ENCODE data around the gene ZNF101. TPM values are rescaled to one million over a fixed set of nuclear protein-coding genes. Genes with fewer than 3 reads are reported as not detected.

The ZNF101 gene
- total RNA-seq, 4 donors from 2014 or later, result 3.0 to 9.1 (median 6.3) TPM

DNA sequence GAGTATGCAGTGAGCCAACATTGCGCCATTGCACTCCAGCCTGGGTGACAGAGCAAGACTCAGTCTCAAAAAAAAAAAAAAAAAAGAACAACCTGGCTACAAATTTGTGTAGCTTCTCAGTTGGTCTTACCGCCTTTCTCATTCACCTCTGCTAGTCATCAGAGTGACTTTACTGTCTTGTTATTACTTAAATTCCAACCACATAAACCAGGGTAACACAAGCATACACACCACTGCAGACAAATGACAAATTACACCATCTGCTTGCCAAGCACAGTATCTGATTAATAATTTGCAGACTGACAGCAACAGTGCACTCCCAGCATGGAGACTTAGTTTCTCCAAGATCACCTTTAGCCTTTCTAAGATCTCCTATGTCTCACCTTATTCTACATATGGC, 53.3 kb downstream of the ZNF101 start:
- ATAC-seq (ENCODE audit: low FRiP score), result no peak
- TF ChIP-seq, protein P1, sequence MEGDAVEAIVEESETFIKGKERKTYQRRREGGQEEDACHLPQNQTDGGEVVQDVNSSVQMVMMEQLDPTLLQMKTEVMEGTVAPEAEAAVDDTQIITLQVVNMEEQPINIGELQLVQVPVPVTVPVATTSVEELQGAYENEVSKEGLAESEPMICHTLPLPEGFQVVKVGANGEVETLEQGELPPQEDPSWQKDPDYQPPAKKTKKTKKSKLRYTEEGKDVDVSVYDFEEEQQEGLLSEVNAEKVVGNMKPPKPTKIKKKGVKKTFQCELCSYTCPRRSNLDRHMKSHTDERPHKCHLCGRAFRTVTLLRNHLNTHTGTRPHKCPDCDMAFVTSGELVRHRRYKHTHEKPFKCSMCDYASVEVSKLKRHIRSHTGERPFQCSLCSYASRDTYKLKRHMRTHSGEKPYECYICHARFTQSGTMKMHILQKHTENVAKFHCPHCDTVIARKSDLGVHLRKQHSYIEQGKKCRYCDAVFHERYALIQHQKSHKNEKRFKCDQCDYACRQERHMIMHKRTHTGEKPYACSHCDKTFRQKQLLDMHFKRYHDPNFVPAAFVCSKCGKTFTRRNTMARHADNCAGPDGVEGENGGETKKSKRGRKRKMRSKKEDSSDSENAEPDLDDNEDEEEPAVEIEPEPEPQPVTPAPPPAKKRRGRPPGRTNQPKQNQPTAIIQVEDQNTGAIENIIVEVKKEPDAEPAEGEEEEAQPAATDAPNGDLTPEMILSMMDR (IDR thresholded peaks at IDR 0.05), result no peak
- DNase-seq (ENCODE audit: low spot score), result no peak

DNA sequence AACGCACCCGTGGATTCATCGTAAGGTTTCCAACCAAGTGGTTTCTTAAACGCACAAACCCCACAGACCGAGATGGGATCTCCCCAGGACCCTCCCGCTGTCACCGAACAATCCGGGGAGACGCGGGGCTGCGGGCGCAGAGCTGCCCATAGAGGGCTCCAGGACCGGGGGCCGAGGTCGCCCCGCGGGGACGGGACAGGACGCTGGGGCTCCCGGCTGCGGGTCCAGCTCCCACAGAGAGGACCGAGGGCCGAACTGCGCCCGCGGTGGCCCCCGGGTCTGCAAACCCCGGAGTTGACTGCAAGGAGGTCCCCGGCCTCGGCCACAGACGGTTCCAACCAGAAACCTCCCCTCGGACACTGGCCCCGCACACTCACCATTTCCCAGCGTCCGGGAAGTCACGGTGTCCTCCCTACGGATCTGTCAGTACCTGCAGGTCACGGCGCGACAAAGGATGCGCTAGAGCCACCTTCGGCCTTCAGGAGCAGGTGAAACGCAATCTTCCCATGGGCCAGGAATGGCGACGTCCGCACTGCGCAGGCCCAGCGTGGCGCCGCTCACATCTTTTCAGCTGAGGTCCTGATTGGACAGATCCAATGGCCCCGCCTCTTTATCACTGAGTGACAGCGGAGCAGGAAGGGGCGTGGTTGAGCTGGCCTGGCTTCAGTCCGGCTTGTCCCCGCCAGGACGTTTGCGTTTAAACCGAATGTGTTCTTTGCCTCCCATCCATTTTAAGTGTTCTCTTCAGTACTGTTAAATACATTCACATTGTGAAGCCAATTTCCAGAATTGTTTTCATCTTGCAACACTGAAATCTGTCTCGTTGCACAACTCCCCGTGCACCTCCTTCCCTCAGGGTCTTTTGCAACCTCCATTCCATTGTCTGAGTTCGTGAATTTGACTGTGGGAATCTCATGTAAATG, 64.2 kb downstream of the ZNF101 start, which contains the start of gene ZNF14:
Gene ZNF14, minus strand, starts transcription at position 534 of the 923 bp plus-strand sequence. Its CDS starts 154 bp downstream, at position 380.
- peak; percentile 89 for DNase-seq (ENCODE audit: low spot score)
- TF ChIP-seq, protein P1 (IDR thresholded peaks at IDR 0.05), result no peak
- ATAC-seq (ENCODE audit: low FRiP score), result peak; percentile 100

Small RNAs within 50 kb of the gene (small RNA-seq; reads per million reads assigned to genes)
- gene AC011458.2, result not detected

Other genes starting within 250 kb of the ZNF101 start
- gene TSSK6, start 153.3 kb upstream of the ZNF101 start, total RNA-seq, result 1 to 10 TPM in 2 of 4 donors, under 1 TPM in 1, not detected in 1; 0.75 to 3.6 (median 1.3) TPM
- 10 to 100 TPM; 57.4 to 97.2 (median 63.9) TPM for gene NDUFA13, start 152.6 kb upstream of the ZNF101 start, total RNA-seq
- 1 to 10 TPM in 1 of 4 donors, under 1 TPM in 3; 0.75 to 1.1 (median 0.90) TPM for gene YJEFN3, start 139.9 kb upstream of the ZNF101 start, total RNA-seq
- gene CILP2, start 130.6 kb upstream of the ZNF101 start, total RNA-seq, result 1 to 10 TPM in 1 of 4 donors, under 1 TPM in 3; 0.28 to 2.2 (median 0.38) TPM
- gene PBX4, start 50.2 kb upstream of the ZNF101 start, total RNA-seq, result 10 to 100 TPM in 1 of 4 donors, 1 to 10 TPM in 3; 2.2 to 10.1 (median 3.5) TPM
- 10 to 100 TPM in 1 of 4 donors, 1 to 10 TPM in 3; 6.5 to 26.0 (median 7.7) TPM for gene LPAR2, start 40.6 kb upstream of the ZNF101 start, total RNA-seq
- 10 to 100 TPM in 3 of 4 donors, 1 to 10 TPM in 1; 7.7 to 47.3 (median 18.7) TPM for gene GMIP, start 25.2 kb upstream of the ZNF101 start, total RNA-seq
- gene ATP13A1, start 5.2 kb upstream of the ZNF101 start, total RNA-seq, result 100 to 1,000 TPM; 100 to 255 (median 143) TPM
- gene ZNF14, start 64.3 kb downstream of the ZNF101 start, total RNA-seq, result 1 to 10 TPM; 5.0 to 8.5 (median 5.5) TPM
- gene ZNF506, start 152.9 kb downstream of the ZNF101 start, total RNA-seq, result 10 to 100 TPM; 20.0 to 47.6 (median 24.0) TPM
- gene ZNF253, start 197.0 kb downstream of the ZNF101 start, total RNA-seq, result 10 to 100 TPM in 1 of 4 donors, 1 to 10 TPM in 3; 3.0 to 12.8 (median 6.2) TPM
- gene ZNF93, start 232.1 kb downstream of the ZNF101 start, total RNA-seq, result 1 to 10 TPM; 1.9 to 6.9 (median 4.0) TPM

Data from omental fat pad (tissue), 4 donors.